ENCODE data around the gene BAHCC1.

GRCh38 chr17:81456091-81456490, 60.8 kb downstream of the BAHCC1 start:
- TF ChIP-seq SP1 (IDR thresholded peaks at IDR 0.05; ENCODE audit: low read depth, low read length) (no peak), CTCF (IDR thresholded peaks at IDR 0.05; ENCODE audit: control extremely low read depth in 1 of 3, insufficient read depth in 1 of 3, low read depth in 1 of 3, low read length in 3 of 3) (no peak), HDAC2 (IDR thresholded peaks at IDR 0.05; ENCODE audit: borderline replicate concordance in 1 of 2, low read depth in 2 of 2, low read length in 2 of 2) (no peak), GTF2F1 (IDR thresholded peaks at IDR 0.05; ENCODE audit: borderline replicate concordance, low read depth, low read length) (no peak), POLR2A (IDR thresholded peaks at IDR 0.05; ENCODE audit: control extremely low read depth in 1 of 2, low read depth in 2 of 2, low read length in 2 of 2) (no peak), POLR2AphosphoS5 (IDR thresholded peaks at IDR 0.05; ENCODE audit: low read depth, low read length) (no peak)

Measured in H1 (cell line).